HuH-7.5 (cell line): Measurements from ENCODE around the gene CCNJL.
"Not testable (repeated sequence)": the region's sequence is repeated elsewhere in the genome, so short reads cannot be mapped to it uniquely, and the experiment has no call there.

ENCODE experiments used
- DNase-seq: peaks from one replicate; pipeline ENCODE4 v3.0.0; 2011; ENCODE audit warnings: low spot score

CCNJL gene

DNA sequence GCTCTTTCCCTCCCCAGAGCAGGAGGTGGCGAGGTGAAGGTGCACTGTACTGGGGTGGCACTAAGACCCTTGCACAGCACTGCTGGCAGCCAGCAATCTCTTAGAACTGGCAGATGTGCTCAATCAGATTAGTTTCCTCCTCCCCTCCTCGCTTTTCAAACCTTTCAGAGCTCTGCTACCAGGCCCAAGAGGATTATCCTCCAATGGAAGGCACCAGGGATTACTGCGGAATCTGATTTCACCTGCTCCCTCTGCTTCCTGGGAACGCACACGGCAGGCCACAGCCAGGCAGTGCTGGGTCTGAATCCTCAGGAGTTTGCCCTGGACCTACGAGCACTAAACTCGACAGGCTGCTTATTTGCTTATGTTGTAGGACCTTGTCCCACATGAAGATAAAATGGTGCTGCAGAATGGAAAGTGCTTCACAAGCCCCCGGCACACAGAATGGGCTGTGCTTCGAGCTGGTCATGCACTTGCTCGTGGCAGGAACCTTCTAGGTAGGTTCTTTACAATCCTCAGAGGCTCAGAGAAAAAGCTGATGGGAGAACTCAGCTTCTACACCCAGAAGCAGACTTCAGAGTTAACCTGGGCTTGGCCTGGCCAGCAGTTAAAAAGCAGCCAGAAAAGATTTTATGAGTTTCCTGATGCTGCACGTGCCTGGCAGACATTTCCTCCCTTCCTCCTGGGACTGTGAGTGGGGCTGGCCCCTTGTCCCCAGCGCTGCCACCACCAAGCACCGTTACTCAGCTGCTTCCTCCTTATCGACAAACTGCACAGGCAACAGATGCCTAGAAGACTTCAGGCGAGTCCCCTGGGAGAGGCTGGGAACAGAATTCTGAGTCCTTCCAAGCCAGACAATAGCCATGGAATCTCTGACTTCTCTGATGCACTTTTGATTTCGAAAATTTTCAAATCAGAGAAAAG lies 50.0 kb downstream of the CCNJL start:
- no peak for DNase-seq

GRCh38 chr5:160260881-160261815 lies 51.2 kb downstream of the CCNJL start:
- DNase-seq = peak; percentile 74

GRCh38 chr5:160260006-160260775 lies 52.2 kb downstream of the CCNJL start:
- DNase-seq = no peak

DNA sequence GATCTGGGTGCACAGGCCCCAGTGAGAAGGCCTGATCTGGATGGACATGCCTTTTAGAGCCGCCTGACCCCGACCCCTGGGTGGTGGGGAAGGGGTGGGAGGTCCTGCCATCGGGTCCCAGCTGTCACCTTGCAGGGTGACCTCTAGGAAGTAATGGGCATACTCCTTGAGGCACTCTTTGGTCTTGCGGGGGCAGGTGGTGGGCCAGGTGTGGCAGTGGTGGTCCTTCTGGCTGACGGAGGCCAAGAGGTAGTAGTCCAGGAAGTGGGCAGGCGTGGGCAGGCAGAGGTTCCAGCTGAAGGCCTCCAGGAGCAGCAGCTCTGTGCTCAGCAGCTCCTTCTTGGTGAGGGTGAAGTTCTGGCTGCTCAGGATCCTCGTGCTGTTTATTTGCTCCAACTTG lies 53.0 kb downstream of the CCNJL start:
- DNase-seq = no peak

DNA sequence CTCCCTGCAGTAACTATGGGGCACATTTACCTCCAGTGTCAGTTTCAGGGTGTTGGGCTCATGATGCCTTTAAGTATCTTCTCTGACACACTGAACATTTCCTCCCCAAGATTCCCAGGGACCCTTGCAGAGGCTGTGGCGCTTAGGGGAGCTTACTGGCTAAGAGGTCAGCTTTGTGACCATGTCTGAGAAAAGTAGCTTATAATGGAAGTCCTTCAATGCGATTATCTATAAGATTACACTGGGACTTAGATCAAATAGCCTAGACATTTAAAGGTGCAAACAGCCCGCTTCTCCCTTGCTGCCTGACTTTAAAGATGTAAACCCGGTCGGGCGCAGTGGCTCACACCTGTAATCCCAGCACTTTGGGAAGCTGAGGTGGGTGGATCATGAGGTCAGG lies 57.7 kb downstream of the CCNJL start:
- no peak for DNase-seq

DNA sequence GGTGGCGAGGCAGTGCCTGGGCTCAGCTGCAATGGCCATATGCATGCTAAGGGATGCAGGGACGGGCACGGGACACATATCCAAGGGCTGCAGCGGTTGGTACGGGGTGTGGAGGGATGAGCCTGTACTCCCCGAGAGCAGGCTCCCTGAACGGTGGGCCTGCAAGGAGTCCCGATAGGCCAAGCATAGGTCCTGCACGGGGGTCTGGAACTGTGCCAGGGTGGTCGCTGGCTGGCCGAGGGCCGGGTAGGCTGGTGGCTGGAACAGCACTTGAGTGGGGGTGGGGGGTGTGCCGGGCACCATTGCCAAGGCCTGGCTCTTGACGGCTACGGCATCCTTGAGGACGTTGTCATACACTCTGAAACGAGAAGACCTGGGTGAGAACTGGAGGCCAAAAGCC lies 58.9 kb downstream of the CCNJL start:
- no peak for DNase-seq

GRCh38 chr5:160252916-160253315 lies 59.4 kb downstream of the CCNJL start:
- DNase-seq = no peak

- no peak for DNase-seq
Observed at GRCh38 chr5:160251406-160252155, 60.8 kb downstream of the CCNJL start.

GRCh38 chr5:160250826-160251225 lies 61.5 kb downstream of the CCNJL start:
- DNase-seq = no peak

DNA sequence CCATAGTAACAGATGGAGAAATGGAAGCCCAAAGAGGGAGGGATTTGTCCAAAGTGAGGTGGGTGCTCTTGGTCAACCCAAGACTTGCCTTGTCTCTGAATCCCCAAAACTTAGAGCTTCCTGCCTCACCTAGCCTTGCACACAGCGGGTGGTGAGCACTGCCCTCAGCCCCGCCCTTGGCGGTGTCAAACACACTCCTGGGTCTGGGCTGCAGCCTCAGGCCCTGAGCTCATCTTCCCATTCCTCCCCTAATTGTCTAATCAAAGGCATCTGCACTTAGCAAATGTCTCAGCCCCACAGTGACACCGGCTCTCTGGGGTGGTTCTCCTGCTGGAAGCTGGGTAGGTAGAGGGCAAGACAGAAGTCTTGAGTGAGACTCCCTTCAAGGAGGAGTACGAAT lies 62.1 kb downstream of the CCNJL start:
- DNase-seq = no peak

DNA sequence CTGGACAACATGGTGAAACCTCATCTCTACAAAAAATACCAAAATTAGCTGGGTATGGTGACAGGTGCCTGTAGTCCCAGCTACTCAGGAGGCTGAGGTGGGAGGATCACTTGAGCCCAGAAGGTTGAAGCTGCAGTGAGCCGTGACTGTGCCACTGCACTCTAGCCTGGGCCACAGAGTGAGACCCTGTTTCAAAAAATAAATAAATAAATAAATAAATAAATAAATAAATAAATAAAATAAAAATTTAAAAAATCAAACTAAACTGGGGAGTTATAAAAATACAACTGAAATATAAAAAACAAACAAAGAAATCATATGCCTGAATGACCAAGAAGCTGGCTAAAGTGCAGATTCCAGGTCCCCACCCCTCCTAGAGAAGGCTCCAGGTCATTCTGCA lies 62.8 kb downstream of the CCNJL start:
- not testable (repeated sequence) for DNase-seq

DNA sequence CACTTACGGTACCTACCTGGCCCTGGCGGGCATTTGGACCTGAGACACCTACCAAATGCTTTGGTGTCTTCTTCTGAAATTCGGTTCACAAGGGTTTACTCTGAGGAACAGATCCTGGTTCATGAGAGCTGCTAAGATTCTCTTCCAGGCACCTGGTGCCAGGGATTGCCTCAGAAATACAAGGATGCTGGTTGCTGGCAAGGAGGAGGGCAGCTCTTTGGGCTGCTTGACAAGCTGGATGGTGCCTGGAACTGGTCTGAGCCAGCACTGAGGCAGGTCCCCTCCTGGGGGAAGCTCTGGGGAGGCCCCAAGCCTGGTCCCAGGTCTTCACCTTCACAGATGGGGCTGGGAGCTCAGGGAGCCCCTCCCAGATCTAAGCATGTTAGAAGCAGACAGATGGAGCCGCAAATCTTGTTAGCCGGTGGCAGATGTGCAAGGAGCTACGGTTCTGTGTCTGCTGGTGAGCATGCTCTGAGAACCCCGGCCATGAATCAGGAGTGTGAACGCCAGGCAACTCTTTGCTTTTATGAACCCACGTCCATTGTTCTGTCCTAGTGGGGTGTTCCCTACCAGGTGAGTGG lies 66.8 kb downstream of the CCNJL start:
- DNase-seq = no peak

DNA sequence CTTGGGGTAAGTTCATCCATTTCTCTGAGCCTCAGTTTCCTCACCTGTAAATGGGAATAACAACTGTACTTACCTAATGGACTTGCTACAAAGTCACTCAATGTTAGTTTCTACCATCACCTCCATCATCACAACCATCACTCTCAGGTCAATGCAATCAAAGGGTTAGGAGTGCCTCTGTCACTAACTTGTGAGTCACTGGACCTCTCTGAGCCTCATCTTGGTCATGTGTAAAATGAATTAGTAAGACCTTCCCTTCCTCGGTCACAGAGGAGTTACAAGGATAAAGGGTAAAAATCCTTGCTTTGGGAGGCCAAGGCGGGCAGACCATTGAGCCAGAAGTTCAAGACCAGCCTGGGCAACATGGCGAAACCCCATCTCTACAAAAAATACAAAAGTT lies 70.2 kb downstream of the CCNJL start:
- no peak for DNase-seq

- DNase-seq = no peak
Observed at GRCh38 chr5:160240350-160240749, 72.0 kb downstream of the CCNJL start.

DNA sequence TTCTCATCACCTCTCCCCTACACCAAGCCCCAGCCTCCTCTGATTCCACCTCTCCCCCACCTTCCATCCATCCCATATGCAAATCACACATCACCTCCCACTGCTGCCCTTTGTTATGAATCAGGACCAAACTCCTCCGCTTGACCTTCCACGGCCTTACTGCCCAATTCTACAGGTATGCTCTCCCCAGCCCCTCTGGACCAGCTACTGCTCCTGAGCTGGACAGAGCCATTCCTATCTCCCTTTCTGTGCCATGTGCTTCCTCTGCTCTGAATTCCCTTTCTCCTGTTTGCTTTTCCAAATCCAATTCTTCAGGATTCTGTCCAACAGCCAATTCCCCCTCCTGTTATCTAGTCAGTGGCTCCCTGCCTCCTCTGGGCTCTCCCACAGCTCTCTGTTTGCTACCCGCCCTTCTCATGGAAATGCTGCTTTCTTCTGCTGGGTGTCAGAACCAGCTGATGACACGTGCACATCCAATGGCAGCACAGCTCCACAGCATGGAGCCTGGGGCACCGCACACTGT lies 74.7 kb downstream of the CCNJL start:
- DNase-seq = no peak

DNA sequence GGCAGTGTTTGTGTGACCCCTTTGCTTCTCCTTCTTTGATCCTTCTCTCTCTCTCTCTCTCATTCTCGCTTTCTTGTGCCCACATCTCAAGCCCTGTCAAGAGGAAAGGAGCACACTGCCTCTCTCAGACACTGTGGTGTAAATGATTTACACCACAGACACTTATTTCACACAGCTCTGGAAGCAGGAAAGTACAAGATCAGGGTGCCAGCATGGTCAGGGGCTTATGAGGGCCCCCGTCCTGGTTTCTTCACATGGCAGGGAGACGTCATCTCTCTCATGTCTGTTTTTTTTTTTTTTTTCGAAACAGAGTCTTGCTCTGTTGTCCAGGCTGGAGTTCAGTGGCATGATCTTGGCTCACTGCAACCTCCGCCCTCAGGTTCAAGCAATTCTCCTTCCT lies 76.6 kb downstream of the CCNJL start:
- DNase-seq = no peak

GRCh38 chr5:160233215-160233614 lies 79.1 kb downstream of the CCNJL start:
- DNase-seq = no peak

DNA sequence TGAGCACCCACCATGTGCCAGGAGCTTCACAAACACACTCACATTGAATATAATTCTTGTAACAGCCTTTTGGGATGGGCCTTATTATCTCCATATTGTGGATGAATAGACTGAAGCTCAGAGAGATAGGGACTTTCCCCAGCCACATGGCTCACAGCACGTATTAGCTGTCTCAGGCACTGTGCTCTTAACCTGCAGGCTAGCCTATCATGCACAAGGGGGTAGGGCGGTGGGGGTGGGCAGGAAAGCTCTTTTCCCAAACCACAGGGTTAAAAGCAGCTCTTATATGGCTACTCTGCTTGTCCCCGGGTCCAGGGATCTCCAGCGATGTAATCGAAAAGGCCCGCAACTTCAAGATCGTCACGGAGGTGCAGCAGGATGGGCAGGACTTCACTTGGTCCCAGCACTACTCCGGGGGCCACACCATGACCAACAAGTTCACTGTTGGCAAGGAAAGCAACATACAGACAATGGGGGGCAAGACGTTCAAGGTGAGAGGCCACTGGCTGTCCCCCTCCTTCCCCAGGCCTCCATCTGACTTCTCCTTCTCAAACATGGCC lies 80.5 kb downstream of the CCNJL start:
- no peak for DNase-seq

GRCh38 chr5:160230686-160231527 lies 81.5 kb downstream of the CCNJL start:
- no peak for DNase-seq
